Upper lobe of left lung (tissue), 6 donors: ENCODE data around the gene SLC25A42. TPM values are rescaled to one million over a fixed set of nuclear protein-coding genes. Genes with fewer than 3 reads are reported as not detected.
"Not testable (repeated sequence)": the region's sequence is repeated elsewhere in the genome, so short reads cannot be mapped to it uniquely, and the experiment has no call there.

Experiments
- ATAC-seq, 2 donors: fragments of 200-7000 bp; cut with Tn5 transposase; one replicate each; pipeline ENCODE4 v1.9.1; 2022; ENCODE audit warnings: mild to moderate bottlenecking in 2 of 2, moderate library complexity in 2 of 2; ENCODE audit not compliant: low FRiP score in 2 of 2
- DNase-seq, 2 donors: peaks; one replicate each; pipeline ENCODE4 v3.0.0-alpha.2; 2019 to 2020
- H3K27ac ChIP-seq, 4 donors: fragments of 200-600 bp; sonication (generic); one replicate each; pipeline ENCODE4 v1.5.1; 2016 to 2019
- H3K27me3 ChIP-seq, 4 donors: fragments of 200-600 bp; sonication (generic); one replicate each; pipeline ENCODE4 v1.5.1; 2017 to 2019
- H3K36me3 ChIP-seq, 4 donors: fragments of 200-600 bp; sonication (generic); one replicate each; pipeline ENCODE4 v1.5.1; 2016 to 2019
- H3K4me1 ChIP-seq, 4 donors: fragments of 200-600 bp; sonication (generic); one replicate each; pipeline ENCODE4 v1.5.1; 2018 to 2019
- H3K4me3 ChIP-seq, 4 donors: fragments of 200-600 bp; sonication (generic); one replicate each; pipeline ENCODE4 v1.5.1; 2017 to 2019; ENCODE audit warnings: mild to moderate bottlenecking in 2 of 4, moderate library complexity in 1 of 4
- H3K9me3 ChIP-seq, 4 donors: fragments of 200-600 bp; sonication (generic); one replicate each; pipeline ENCODE4 v1.5.1; 2018 to 2019
- CTCF ChIP-seq, 6 experiments: fragments of 450-650 bp in 4 of 6; fragments of 200-600 bp in 2 of 6; sonication (generic) in 2 of 6; IDR thresholded peaks; one replicate each; pipeline ENCODE4 v1.5.1; 2016 to 2019; ENCODE audit warnings: antibody characterized with exemption in 6 of 6
- EP300 ChIP-seq, 4 donors: sonication (generic); formaldehyde crosslinking; IDR thresholded peaks; one replicate each; pipeline ENCODE4 v1.5.1; 2017; ENCODE audit warnings: antibody characterized with exemption in 4 of 4, control low read depth in 2 of 4
- POLR2A ChIP-seq, 4 donors: fragments of 450-650 bp; IDR thresholded peaks; one replicate each; pipeline ENCODE4 v1.5.1; 2016 to 2017; ENCODE audit warnings: antibody characterized with exemption in 4 of 4, mild to moderate bottlenecking in 2 of 4
- POLR2AphosphoS5 ChIP-seq, 2 donors: sonication (generic); formaldehyde crosslinking; IDR thresholded peaks; one replicate each; pipeline ENCODE4 v1.5.1; 2017; ENCODE audit warnings: antibody characterized with exemption in 2 of 2
- WGBS, 2 donors: methylation state at CpG; one replicate each; pipeline ENCODE4 v1.1.5; 2017 to 2018; 5-methylcytosine and 5-hydroxymethylcytosine counted together
- total RNA-seq, 6 donors: library from RNA; depleted of rRNA in 4 of 6; stranded (reverse); fragments of >200 nt in 4 of 6; gene quantifications; one replicate each; pipeline versions ENCODE4 v1.1.0 to v1.2.1, GENCODE V29; 2016 to 2021
- donor health status: DM: no; HTN: no; CAD: no; lungs with moderate emphysema.
- donor health status: DM: no; HTN: yes; CAD: no; lungs with severe emphysema.

The SLC25A42 gene
- total RNA-seq, 6 donors from 2014 or later: 5.6 to 23.0 (median 13.6) TPM

DNA sequence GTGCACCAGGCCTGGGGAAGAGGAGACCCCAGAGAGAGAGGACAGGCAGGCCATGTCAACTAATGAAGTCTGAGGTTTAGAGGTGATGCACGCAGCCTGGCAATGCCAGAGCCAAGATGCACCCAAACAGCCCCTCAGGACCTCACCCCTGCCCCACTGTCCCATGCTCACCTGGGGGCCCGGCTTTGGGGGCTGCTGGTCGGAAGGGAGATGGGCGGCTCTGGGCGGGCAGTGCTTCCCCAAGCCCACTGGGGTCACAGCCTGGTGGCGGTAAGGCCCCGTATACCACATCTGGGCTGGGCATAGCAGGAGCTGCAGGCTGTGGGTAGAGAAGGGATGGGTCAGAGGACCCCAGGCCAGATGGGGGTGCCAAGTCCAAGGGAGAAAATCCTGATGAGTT, 83.1 kb downstream of the SLC25A42 start:
- TF ChIP-seq CTCF (IDR thresholded peaks at IDR 0.05) (no peak), EP300 (IDR thresholded peaks at IDR 0.05) (no peak), POLR2AphosphoS5 (IDR thresholded peaks at IDR 0.05) (no peak), POLR2A (IDR thresholded peaks at IDR 0.05) (no peak)
- Histone ChIP-seq H3K4me3 (no peak overlapping the region), H3K27ac (no peak overlapping the region), H3K27me3 (no peaks in the 10 kb centered on the region), H3K36me3 (peaks cover 0 to 29% (median 22%) of the 10 kb centered on the region in 4 donors), H3K4me1 (peaks cover 0 to 9% (median 5%) of the 10 kb centered on the region in 4 donors), H3K9me3 (no peaks in the 10 kb centered on the region)
- WGBS, 2 donors: 92 to 100% methylated on average over 2 to 7 of the region's 7 CpGs
- no peak for ATAC-seq
- DNase-seq: peak in 1 of 2 donors; percentile 60

- ATAC-seq (no peak), DNase-seq (no peak)
- Histone ChIP-seq H3K27ac (no peak overlapping the region), H3K27me3 (no peaks in the 10 kb centered on the region), H3K36me3 (peaks cover 0 to 29% (median 22%) of the 10 kb centered on the region in 4 donors), H3K9me3 (no peaks in the 10 kb centered on the region), H3K4me1 (peaks cover 0 to 9% (median 5%) of the 10 kb centered on the region in 4 donors), H3K4me3 (no peak overlapping the region)
- WGBS, 2 donors: 96% methylated on average over 5 of the region's 5 CpGs
- TF ChIP-seq POLR2AphosphoS5 (IDR thresholded peaks at IDR 0.05) (no peak), CTCF (IDR thresholded peaks at IDR 0.05) (no peak), EP300 (IDR thresholded peaks at IDR 0.05) (no peak), POLR2A (IDR thresholded peaks at IDR 0.05) (no peak)
Observed at GRCh38 chr19:19147344-19147743, 83.5 kb downstream of the SLC25A42 start.

DNA sequence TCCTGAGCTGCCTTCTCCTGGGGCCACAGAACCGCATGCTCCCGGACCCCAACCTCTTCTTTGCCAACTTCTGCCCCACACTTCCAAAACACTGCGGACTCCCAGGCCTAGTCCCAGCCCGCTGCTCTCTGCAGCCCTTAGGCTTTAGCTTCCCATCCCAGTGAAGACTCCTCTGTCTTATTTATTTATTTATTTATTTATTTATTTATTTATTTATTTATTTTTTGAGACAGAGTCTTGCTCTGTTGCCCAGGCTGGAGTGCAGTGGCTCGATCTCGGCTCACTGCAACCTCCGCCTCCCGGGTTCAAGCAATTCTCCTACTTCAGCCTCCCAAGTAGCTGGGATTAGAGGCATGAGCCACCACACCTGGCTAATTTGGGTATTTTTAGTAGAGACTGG, 84.7 kb downstream of the SLC25A42 start:
- not testable (repeated sequence) for H3K27me3 ChIP-seq, H3K9me3 ChIP-seq, H3K4me1 ChIP-seq, ATAC-seq, DNase-seq, H3K4me3 ChIP-seq, H3K27ac ChIP-seq
- H3K36me3 ChIP-seq: peaks cover 0 to 29% (median 22%) of the 10 kb centered on the region in 4 donors
- WGBS, 2 donors: 97 to 98% methylated on average over 8 of the region's 8 CpGs

GRCh38 chr19:19149435-19149834, 85.6 kb downstream of the SLC25A42 start:
- Histone ChIP-seq H3K27ac (no peak overlapping the region), H3K4me1 (peaks cover 0 to 9% (median 5%) of the 10 kb centered on the region in 4 donors), H3K9me3 (no peaks in the 10 kb centered on the region), H3K27me3 (no peaks in the 10 kb centered on the region), H3K36me3 (peaks cover 0 to 29% (median 22%) of the 10 kb centered on the region in 4 donors), H3K4me3 (no peak overlapping the region)
- ATAC-seq (no peak), DNase-seq (no peak)
- 93 to 96% methylated on average over 2 of the region's 2 CpGs for WGBS, 2 donors
- TF ChIP-seq CTCF (IDR thresholded peaks at IDR 0.05) (no peak), POLR2A (IDR thresholded peaks at IDR 0.05) (no peak), EP300 (IDR thresholded peaks at IDR 0.05) (no peak), POLR2AphosphoS5 (IDR thresholded peaks at IDR 0.05) (no peak)

DNA sequence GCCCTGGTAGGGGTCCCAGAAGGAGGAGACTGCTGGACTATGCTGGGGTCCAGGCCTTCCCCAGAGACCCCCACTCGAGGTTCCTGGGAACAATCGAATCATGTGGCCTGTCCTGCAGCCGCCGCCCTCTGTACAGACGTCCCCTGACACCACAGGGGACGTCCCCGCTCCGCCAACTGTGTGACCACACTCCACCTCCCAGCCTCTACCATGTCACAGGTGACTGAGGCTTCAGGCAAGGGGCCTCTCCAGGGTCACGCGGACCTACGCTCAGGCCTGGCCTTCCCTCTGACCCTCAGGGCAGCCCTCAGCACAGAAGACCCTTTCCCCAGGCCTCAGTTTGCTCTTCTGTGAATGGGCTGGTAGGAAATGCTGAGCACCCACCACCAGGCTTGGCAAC, 87.6 kb downstream of the SLC25A42 start:
- 68 to 89% methylated on average over 8 to 11 of the region's 11 CpGs for WGBS, 2 donors
- no peak for ATAC-seq

More for the DNA sequence above, 87.6 kb downstream of the SLC25A42 start:
- TF ChIP-seq EP300 (IDR thresholded peaks at IDR 0.05) (no peak), CTCF (IDR thresholded peaks at IDR 0.05) (no peak), POLR2A (IDR thresholded peaks at IDR 0.05) (no peak), POLR2AphosphoS5 (IDR thresholded peaks at IDR 0.05) (no peak)
- Histone ChIP-seq H3K36me3 (peaks cover 0 to 29% (median 21%) of the 10 kb centered on the region in 4 donors), H3K27ac (no peak overlapping the region), H3K4me3 (no peak overlapping the region), H3K9me3 (no peaks in the 10 kb centered on the region), H3K27me3 (no peaks in the 10 kb centered on the region), H3K4me1 (no peaks in the 10 kb centered on the region)
- no peak for DNase-seq
